ENCODE results near the gene EHMT1. TPM values are rescaled to one million over a fixed set of nuclear protein-coding genes. Genes with fewer than 3 reads are reported as not detected.

The EHMT1 gene
- total RNA-seq, 1 donor from 2014 or later = 159 TPM

GRCh38 chr9:137795156-137795666 is 176.4 kb downstream of the EHMT1 start:
- TF ChIP-seq CTCF (IDR thresholded peaks at IDR 0.05; ENCODE audit: unreplicated experiment) = no peak

GRCh38 chr9:137797206-137798120 is 178.7 kb downstream of the EHMT1 start:
- Mint-ChIP-seq H3K36me3 (ENCODE audit: insufficient read depth) (peaks cover 43% of the 10 kb centered on the region), H3K27ac (no peak overlapping the region), H3K27me3 (no peaks in the 10 kb centered on the region), H3K9me3 (ENCODE audit: low read depth) (no peaks in the 10 kb centered on the region), H3K4me3 (ENCODE audit: low read depth) (no peak overlapping the region), H3K4me1 (ENCODE audit: low read depth) (no peaks in the 10 kb centered on the region)
- TF ChIP-seq CTCF (IDR thresholded peaks at IDR 0.05; ENCODE audit: unreplicated experiment) = no peak
- DNase-seq (ENCODE audit: low spot score, unreplicated experiment) = no peak

More at GRCh38 chr9:137795156-137795666, 176.4 kb downstream of the EHMT1 start:
- peaks cover 52% of the 10 kb centered on the region for H3K36me3 Mint-ChIP-seq (ENCODE audit: insufficient read depth)
- H3K27ac Mint-ChIP-seq = no peak overlapping the region
- no peak overlapping the region for H3K4me3 Mint-ChIP-seq (ENCODE audit: low read depth)
- no peaks in the 10 kb centered on the region for H3K4me1 Mint-ChIP-seq (ENCODE audit: low read depth)
- no peak for DNase-seq (ENCODE audit: low spot score, unreplicated experiment)
- H3K9me3 Mint-ChIP-seq (ENCODE audit: low read depth) = no peaks in the 10 kb centered on the region
- H3K27me3 Mint-ChIP-seq = no peaks in the 10 kb centered on the region

- no peak for DNase-seq (ENCODE audit: low spot score, unreplicated experiment)
- Mint-ChIP-seq H3K4me1 (ENCODE audit: low read depth) (no peaks in the 10 kb centered on the region), H3K36me3 (ENCODE audit: insufficient read depth) (peaks cover 39% of the 10 kb centered on the region), H3K4me3 (ENCODE audit: low read depth) (no peak overlapping the region), H3K27ac (no peak overlapping the region), H3K27me3 (no peaks in the 10 kb centered on the region), H3K9me3 (ENCODE audit: low read depth) (no peaks in the 10 kb centered on the region)
- no peak for TF ChIP-seq CTCF (IDR thresholded peaks at IDR 0.05; ENCODE audit: unreplicated experiment)
Observed at GRCh38 chr9:137798142-137798541, 179.3 kb downstream of the EHMT1 start.

DNA sequence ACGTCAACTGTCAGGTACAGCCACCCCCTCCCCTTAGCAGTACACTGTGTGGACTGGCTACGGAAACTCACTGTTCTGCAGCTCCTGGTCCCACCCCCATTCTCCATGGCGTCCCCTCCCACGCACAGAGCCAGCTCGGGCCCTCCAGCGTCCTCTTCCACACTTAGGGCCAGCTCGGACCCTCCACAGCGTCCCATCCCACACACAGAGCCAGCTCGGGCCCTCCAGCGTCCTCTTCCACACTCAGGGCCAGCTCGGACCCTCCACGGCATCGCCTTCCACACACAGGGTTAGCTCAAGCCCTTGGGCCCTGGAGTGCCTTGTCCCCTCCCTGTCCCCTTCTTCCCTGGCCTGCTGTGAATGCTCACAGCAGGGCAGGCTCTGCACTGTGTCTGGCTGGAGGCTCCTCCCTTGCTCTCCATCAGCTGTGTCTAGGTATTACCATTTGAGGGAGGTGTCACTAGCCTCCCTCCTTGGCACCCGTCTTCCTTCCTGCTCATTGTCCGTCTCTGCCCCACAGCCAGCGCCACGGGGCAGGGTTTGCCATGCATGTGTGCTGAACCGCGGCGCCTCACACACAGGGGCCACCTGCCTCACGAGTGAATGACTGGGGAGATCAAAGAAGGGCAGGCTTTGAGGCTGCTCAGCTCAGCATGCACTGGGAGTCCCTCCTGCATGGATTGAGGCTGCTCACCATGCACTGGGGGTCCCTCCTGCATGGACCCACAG is 180.3 kb downstream of the EHMT1 start:
- Mint-ChIP-seq H3K27ac (no peak overlapping the region), H3K36me3 (ENCODE audit: insufficient read depth) (peaks cover 40% of the 10 kb centered on the region)

More for the DNA sequence above, 180.3 kb downstream of the EHMT1 start:
- Mint-ChIP-seq H3K9me3 (ENCODE audit: low read depth) (no peaks in the 10 kb centered on the region), H3K4me3 (ENCODE audit: low read depth) (no peak overlapping the region), H3K4me1 (ENCODE audit: low read depth) (no peaks in the 10 kb centered on the region), H3K27me3 (no peaks in the 10 kb centered on the region)
- no peak for DNase-seq (ENCODE audit: low spot score, unreplicated experiment)
- TF ChIP-seq CTCF (IDR thresholded peaks at IDR 0.05; ENCODE audit: unreplicated experiment) = no peak
